Renal cortical epithelial cell (primary cell): ENCODE results near the gene PANX1. TPM values are rescaled to one million over a fixed set of nuclear protein-coding genes. Genes with fewer than 3 reads are reported as not detected.
"Not testable (repeated sequence)": the region's sequence is repeated elsewhere in the genome, so short reads cannot be mapped to it uniquely, and the experiment has no call there.

ENCODE experiments used
- DNase-seq: peaks from one replicate; pipeline ENCODE4 v3.0.0-alpha.2; 2011; ENCODE audit warnings: low read depth
- total RNA-seq: library from RNA; depleted of rRNA; stranded (reverse); fragments of >200 nt; gene quantifications from 2 replicates; pipeline ENCODE4 v1.2.3, GENCODE V29; 2014

Gene PANX1
- total RNA-seq, 1 donor from 2014 or later = 52.5 TPM

DNA sequence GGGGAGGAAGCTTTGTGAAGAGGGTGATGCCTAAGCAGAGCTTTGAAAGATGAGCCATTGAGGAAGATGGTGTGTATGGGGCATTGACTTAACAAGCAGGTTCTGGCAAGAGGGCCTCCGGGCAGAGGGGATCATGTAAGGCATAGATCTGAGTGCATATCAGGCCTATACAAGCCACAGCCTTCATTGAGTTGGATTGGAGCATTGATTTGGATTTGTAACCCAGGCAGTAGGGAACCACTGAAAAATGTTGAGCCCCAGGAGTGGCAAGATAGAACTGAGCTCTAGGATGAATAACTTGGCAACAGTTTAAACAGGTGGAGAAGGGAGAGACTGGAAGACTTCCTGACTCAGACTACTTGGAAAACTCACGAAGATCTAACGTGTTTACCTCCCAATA lies 21.4 kb downstream of the PANX1 start:
- no peak for DNase-seq

DNA sequence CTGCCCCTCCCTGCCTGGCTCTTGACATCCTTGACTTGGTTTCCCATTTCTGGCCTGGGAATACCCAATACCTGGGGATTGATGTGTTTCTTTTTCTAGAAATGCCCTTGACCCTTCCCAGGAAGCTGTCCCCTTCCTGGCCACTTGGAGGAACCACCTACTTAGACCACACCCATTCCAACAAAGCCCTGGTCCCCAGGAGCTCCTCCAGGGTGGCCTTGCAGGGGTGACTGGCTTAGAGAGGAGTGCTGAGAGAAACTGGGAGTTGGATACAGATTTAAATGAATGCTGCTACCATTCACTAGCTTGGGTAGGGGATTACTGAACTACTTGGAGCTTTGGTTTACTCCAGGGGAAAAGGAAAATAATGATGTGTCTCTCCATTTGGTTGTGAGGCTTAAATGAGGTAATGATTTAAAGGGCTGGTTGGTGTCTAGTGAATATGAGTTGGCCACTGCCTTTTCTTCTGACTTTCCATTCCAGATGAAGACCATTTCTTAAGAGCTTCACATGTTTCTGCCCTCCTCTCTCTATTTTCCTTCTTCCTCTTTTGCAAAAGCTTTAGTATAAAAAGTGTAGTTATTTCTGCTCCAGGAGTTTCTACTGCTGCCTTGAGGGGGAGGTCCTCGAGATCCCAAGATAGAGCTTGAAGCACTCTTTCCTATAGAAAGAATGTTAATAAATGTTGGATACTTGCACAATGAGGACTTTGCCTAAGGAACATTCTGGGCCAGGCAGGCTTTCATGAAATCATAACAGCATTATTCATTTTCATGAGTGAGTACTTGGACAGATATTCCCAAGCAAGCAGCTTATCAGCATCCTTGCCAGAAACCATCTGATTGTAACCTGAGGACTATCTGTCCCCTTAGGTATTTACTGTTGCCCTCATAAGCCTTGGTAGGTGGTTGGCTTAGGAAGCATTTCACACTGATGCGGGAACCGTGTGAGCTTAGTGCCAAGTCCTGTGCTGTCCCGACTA lies 22.4 kb downstream of the PANX1 start:
- DNase-seq = no peak

DNA sequence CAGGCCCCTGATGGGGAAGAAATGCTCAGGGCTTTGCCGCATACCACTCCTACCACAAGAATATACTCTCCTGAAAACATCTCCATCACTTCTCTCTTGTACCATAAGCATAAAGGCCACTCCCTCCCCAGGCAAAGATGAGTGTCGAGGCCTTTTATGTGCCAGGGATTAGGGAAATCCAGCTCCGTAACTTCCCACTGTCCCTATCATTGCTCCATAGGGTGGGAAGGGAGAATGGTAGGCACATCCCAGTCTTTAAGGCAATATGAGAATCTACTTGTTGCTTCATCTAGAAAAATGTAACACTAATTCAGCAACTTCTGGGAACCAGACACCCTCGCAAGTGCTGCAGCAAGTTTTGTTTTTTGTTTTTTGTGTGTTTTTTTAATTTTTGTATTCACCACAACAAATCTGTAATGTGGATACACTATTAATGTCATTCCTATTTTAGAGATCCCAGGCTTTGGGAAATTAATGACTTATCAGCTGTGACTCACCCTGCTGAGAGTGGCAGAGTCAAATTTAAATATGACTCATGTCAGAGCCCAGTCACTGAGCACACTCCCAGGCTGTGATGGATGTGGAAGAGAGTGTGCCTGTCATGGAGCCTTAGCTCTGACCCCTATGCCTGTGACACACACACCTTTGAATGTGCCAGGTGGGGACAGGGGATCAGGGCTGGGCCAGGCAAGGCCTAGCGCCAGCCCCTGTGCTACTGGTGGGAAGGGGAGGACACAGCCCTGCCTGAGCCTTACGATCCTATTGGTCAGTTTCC lies 23.4 kb downstream of the PANX1 start:
- peak; percentile 92 for DNase-seq

DNA sequence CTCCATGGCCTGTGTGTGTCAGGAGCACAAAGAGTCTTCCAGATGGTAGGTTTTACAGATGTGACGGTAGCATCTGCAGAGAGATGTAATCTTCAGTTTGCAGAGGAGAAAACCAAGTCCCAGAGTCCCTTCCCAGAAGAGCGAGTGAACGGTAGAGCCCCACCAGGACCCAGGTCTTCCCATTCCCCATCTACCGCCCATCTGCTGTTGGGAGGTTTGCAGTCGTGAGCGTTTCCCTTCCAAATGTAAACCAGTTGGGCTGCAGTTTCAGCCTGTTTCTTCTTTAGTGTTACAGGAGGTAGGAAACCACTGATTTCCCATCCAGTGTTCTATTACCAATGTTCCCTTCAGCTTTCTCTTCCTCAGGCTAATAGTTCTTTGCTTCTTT lies 24.0 kb downstream of the PANX1 start:
- no peak for DNase-seq

DNA sequence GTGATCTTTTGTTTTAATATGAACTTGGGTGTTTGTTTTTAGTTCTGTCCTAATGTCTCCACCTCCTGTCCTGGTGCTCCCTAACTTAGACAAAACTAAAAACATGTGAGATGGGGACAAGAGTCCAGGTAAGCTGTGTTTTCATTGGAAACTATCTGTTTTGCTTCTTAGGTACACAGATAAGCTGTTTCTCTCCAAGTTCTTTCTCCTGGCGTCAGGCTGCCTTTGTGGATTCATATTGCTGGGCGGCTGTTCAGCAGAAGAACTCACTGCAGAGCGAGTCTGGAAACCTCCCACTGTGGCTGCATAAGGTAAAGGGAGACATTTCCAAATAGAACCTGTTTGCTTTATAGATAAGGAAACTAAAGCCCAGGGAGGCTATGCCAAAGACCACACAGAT lies 24.7 kb downstream of the PANX1 start:
- DNase-seq = no peak

DNA sequence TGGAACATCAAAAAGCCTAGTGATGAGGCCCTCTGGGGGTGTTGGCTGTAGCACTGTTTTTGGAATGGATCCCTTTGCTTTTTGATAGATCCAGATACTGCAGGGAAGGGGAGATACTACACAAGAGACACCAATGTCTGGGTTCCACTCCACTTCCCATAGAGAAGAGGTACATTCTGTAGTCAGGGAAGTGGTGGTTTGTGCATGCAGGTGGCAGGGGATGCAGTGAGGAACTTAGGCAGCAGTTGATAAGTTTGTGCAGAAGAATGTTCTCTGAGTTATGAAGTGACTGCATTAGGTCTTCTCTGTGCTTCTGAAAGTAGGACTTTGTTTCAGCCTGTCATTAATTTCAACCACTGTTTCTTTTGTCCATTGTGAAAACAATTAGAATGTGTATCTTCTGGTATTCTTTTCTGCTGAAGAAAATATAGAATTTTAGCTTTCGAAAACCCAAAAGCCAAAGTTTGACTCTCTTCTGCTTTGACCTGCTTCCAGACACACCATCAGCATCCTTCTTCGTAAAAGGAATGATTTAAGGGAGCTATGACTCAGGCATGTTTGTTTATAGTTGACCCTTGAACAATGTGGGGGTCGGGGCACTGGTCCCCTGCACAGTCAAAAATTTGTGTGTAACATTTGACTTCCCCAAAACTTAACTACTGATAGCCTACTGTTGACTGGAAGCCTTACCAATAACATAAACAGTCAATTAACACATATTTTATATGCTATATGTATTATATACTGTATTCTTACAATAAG lies 25.6 kb downstream of the PANX1 start:
- DNase-seq = no peak

DNA sequence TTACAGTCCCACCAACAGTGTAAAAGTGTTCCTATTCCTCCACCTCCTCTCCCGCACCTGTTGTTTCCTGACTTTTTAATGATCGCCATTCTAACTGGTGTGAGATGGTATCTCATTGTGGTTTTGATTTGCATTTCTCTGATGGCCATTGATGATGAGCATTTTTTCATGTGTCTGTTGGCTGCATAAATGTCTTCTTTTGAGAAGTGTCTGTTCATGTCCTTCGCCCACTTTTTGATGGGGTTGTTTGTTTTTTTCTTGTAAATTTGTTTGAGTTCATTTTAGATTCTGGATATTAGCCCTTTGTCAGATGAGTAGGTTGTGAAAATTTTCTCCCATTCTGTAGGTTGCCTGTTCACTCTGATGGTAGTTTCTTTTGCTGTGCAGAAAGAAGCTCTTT lies 28.7 kb downstream of the PANX1 start:
- DNase-seq = not testable (repeated sequence)

DNA sequence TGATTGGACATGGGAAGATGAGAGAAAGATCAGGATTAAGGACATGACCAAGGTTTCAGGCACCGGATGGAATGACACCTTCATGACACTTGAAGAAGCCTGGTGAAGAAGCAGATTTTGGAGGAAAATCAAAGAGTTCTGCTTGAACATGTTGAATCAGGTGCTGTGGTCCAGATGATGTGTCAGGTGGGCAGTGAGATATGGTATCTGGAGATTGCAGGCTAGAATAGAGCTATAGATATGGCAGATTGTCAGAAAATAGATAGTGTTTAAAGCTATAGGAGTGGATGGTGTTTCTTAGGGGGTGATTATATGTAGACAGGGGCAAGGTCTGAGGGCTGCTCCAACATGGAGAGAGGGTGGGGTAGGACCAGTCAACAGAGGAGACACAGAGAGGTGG lies 40.2 kb downstream of the PANX1 start:
- DNase-seq = no peak

DNA sequence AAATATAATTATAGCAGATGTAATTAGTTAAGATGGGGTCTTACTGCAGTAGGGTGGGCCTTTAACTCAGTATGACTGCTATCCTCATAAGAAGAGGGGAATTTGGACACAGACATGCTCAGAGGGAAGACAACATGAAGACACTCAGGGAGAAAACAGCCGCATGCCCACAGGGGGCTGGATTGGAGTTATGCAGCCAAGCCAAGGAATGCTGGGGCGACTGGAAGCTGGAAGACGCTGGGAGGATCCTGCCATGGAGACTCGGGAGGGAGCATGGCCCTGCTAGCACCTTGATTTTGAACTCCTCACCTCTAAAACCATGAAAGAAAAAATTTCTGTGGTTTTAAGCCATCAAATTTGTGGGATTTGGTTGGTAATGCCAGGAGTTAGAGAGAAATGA lies 40.9 kb downstream of the PANX1 start:
- DNase-seq = no peak

DNA sequence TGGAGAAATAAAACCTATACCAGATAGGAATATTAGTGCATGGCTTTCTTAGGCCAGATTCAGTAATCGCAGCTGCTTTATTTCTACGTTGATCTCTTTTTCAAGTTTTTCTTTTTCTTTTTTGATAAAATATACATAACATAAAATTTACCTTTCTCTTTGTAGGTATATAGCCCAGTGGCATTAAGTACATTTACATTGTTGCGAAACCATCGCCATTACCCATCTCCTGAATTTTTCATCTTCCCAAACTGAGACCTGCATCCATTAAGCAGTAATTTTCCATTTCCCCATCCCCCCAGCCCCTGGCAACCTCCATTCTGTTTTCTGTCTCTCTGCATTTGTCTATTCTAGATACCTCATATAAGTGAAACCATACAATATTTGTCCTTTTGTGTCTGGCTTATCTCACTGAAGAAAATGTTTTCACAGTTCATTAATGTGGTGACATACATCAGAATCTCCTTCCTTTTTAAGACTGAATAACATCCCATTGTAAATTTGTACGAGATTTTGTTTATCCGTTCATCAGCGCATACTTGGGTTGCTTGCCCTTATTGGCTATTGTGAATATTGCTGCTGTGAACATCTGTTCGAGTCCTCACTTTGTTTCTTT lies 41.4 kb downstream of the PANX1 start:
- no peak for DNase-seq

DNA sequence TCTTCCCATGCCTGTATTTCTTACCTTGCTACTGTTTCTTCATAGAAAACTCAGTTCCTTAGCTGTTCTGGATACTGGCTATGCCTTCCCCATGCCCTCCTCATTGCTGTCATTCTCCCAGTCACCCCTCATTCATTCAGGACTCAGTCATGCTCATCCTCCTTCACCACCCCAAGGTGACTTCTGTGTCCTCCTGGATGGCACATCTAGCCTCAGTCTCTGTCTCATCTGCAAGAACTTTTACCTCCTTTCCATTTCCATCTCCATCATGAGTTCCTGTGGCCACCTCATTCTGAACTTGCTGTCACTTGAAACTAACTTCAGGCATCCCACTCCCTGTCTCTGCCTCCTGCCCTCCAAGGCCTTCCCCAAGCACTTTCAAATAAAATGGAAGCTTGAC lies 42.3 kb downstream of the PANX1 start:
- DNase-seq = no peak

DNA sequence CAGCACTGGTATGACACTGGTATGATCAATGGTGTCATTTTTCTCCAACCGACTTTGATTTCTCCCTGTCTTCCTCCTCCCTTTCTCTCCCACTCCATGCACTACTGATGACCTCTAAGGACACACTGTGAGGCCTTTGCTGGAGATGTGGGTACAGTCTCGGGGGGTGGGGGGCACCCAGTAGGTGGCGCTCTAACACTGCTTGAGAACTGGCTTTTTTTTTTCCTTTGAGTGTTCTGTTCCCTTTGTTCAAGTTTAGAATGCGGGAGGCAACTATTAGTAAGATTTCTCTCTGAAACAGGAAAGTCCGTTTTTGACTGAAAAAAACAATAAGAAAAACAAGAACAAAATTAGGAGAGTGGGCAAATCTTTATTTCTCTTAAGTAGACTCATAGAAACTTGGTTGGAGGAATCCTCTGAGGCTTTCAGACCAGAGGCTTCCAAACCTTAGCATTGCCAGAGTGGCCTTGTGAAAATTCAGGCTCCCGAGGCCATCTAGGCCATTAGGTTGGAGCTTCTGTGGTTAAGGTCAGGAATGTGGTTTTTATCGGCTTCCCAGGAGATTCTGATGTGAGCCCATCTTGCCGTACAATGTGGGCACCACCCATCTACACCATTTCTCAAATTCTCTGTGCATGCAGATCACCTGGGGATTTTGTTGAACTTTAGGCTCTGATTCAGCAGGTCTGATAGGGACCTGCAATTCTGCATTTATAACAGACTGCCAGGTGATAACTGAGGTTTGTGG lies 43.2 kb downstream of the PANX1 start:
- no peak for DNase-seq

DNA sequence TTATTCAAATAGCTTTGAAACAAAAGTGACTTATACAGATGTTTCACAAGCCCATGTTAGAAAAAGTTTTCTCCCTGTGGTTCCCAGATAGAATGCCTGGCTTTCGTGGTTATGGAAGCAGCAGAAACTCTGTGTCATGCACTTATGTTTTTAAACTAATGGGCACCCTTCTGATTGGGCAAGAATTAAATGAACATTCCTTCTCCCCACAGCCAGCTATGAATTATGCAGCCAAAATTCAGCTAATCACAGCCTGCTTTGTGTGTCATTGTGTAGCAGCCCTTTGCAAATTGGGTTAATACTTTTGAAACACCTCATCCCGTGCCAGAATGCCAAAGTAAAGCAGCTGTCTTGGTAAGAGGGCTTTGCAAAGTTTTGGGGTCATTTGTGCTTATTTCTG lies 46.9 kb downstream of the PANX1 start:
- DNase-seq = peak; percentile 93

DNA sequence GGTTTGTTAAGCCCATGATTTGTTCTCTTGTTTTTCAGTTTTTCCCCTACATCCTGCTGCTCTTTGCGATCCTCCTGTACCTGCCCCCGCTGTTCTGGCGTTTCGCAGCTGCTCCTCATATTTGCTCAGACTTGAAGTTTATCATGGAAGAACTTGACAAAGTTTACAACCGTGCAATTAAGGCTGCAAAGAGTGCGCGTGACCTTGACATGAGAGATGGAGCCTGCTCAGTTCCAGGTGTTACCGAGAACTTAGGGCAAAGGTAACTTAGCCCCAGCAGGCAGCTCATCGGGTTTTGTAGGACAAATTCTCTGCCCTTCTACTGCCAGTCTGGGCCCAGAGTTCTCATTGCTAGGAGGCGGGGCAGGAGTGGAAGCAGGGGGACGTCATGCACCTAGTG lies 49.7 kb downstream of the PANX1 start:
- DNase-seq = no peak

DNA sequence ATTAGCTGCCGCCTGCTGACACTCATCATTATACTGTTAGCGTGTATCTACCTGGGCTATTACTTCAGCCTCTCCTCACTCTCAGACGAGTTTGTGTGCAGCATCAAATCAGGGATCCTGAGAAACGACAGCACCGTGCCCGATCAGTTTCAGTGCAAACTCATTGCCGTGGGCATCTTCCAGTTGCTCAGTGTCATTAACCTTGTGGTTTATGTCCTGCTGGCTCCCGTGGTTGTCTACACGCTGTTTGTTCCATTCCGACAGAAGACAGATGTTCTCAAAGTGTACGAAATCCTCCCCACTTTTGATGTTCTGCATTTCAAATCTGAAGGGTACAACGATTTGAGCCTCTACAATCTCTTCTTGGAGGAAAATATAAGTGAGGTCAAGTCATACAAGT lies 51.1 kb downstream of the PANX1 start:
- no peak for DNase-seq

DNA sequence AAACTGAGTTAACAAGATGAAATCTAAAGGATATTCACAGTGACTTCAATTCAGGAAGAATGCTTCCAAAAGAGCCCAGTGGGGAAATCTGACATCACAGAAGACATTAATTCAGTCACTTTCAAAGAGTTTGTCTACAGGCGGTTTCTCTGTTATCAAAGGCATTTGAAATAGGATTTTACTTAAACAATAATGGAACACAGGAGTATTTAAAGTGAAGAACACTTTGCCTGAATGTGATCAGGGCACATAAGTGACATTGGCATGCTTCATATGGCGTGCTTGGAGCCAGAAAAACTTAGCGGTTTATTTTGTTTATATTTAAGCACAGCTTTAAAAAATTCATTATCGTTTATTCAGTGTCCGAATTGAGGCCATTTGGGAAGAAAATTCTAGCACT lies 52.9 kb downstream of the PANX1 start:
- no peak for DNase-seq

DNA sequence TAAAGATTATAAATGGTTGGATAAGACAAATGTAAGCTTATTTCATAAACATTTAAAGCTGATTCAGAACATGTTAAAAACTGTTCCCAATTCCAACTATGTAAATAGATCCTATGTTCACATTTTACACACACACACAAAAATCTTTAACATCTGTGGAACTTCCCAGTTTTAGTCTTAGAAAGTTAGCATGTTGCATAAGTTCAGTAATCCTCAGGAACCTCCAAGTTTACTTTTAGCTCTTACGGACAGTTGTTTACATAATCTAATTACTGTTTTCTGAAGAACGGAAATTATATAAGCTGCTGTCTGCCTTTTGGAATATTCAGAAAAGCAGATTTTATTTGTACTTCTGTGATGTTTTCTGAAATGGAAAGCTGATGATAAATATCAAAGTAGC lies 53.3 kb downstream of the PANX1 start:
- DNase-seq = no peak

DNA sequence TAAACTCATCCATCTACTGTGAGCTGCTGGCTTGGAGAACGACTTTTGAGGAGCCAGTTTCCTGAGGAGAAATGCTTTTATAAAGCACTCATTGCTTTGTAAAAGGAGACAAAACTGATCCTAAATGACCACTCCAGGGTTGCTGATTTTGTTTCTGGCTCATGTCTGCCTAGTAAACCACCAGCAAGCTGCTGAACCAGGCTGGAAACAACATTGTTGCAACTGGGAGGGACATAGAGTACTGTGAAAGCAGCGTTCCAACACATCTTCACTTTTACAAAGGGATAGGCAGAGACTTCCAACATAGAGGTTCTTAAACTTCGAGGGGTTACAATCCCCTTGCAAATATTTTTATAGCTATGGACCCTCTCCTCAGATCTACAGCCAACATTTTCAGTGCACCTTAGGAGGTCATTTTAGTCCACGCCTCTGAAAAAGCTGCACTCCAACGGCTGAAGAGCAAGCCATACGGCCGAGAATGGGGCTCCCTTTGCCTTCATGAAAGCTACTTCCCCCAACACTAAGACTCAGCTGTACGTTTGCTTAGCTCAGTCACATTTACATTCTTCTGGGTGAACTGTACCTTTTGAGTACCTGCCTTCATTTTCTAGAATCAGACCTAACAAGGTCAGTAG lies 54.7 kb downstream of the PANX1 start:
- no peak for DNase-seq

DNA sequence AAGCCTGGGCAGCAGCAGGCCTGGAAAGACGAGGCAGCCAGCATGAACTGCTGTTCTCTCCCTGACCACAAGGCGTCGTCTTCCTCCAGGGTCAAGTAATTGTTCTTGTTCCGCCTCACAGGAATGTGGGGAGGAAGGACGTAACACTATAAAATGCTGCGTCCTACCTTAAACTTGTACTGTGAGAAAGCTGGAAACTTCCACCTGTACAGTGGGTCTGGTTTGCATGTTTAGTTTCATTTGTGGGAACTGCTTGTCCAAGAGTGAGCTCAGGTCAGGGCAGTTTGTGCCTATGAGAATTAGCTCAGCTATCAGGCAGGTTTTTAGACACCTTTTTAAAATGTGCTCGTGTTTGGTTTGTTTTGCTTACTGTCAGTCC lies 55.2 kb downstream of the PANX1 start:
- DNase-seq = peak; percentile 79

DNA sequence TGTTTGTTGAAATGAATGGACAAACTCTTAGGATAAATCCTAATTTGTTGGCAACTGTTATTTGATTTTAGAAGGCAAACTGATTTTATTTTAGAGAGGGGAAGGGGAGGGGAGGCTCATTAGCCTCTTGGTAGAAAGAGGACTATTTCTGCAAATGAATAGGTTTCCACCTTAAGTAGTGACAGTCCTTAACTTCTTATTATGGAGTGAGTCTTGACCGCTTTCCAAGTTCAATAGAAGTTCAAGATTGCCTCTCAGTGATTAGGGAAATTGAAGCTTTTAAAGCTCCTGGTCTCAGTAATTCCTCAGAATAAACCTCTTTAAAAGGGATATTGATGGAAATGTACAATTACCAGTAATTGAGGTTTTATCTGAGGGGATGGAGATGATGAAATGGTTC lies 55.7 kb downstream of the PANX1 start:
- DNase-seq = no peak

DNA sequence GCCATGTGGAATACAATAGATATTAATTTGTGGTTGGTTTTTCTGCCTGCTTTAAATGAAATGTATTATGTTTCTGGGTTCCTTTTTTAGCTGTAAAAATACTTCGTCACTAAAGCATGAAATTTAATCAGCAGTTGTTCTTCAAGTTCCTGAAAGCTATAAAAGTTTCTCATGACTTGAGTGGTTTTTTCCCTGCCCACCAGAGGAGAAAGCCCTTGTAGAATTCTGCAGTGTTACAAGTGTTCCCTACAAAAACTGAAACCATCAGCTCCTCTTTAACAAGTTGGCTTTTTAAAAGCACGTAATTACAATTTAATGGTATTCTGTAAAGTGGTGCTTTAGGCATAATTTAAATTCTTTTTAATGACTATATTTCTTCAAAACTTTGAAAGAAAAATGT lies 56.2 kb downstream of the PANX1 start:
- DNase-seq = no peak
